Choroid plexus epithelial cell (primary cell): ENCODE measurements around the gene GALNS.

Experiments used
- DNase-seq: peaks from one replicate; pipeline ENCODE4 v3.0.0-alpha.2; 2010; ENCODE audit warnings: low read depth
- H3K4me3 ChIP-seq: 2 replicates; pipeline ENCODE4 v1.5.1; 2011; ENCODE audit warnings: low read depth, mild to moderate bottlenecking, control low read depth, low read length, moderate library complexity
- TF ChIP-seq, protein P1 (sequence below): conservative IDR thresholded peaks from 2 replicates; pipeline ENCODE4 v1.5.1; 2011; ENCODE audit warnings: low read depth, mild to moderate bottlenecking, control low read depth, inconsistent platforms, low read length, moderate library complexity

Gene GALNS

GRCh38 chr16:88872650-88873331 lies 16.0 kb upstream of the GALNS start:
- H3K4me3 ChIP-seq, result no peak overlapping the region
- TF ChIP-seq, protein P1, sequence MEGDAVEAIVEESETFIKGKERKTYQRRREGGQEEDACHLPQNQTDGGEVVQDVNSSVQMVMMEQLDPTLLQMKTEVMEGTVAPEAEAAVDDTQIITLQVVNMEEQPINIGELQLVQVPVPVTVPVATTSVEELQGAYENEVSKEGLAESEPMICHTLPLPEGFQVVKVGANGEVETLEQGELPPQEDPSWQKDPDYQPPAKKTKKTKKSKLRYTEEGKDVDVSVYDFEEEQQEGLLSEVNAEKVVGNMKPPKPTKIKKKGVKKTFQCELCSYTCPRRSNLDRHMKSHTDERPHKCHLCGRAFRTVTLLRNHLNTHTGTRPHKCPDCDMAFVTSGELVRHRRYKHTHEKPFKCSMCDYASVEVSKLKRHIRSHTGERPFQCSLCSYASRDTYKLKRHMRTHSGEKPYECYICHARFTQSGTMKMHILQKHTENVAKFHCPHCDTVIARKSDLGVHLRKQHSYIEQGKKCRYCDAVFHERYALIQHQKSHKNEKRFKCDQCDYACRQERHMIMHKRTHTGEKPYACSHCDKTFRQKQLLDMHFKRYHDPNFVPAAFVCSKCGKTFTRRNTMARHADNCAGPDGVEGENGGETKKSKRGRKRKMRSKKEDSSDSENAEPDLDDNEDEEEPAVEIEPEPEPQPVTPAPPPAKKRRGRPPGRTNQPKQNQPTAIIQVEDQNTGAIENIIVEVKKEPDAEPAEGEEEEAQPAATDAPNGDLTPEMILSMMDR, result no peak

DNA sequence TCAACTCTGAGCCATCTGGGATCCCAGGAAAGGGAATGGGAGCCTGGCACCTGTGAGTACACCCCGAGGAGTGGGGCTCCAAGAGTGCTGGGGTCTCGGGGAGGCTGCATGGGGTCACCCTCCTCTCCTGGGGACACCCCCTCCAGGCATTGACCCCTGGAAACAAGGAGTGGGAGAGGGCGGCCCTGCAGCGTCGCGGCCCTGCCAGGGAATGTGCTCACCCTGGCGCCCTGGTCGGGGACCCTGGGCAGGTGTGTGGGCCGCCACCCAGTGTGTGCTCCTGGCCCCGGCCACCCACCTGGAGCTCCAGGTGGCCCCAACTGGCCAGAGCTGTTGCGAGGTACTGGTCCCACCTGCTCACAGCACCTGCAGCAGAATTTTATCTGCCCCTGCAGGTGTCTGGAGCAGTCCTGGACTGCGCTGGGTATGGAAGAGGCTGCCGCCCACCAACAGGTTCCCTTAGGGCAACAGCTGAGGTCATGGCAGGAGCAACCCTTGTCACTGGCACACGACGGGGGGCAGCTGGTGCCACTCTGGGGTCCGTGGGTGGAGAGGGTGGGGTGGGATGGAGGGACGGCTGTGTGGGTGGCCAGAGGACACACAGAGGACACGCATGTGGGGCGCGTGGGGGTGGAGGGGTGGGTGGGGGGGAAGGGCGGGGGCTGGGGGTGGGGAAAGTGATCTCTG lies 15.1 kb upstream of the GALNS start:
- TF ChIP-seq, protein P1, result no peak
- no peak for DNase-seq
- no peak overlapping the region for H3K4me3 ChIP-seq

More at GRCh38 chr16:88872650-88873331, 16.0 kb upstream of the GALNS start:
- no peak for DNase-seq

- TF ChIP-seq, protein P1, result no peak
Observed at GRCh38 chr16:88871349-88871702, 14.6 kb upstream of the GALNS start.

GRCh38 chr16:88870608-88871348 lies 14.0 kb upstream of the GALNS start:
- H3K4me3 ChIP-seq, result no peak overlapping the region
- DNase-seq, result no peak
- TF ChIP-seq, protein P1, result no peak

More at GRCh38 chr16:88871349-88871702, 14.6 kb upstream of the GALNS start:
- DNase-seq, result no peak
- H3K4me3 ChIP-seq, result no peak overlapping the region

DNA sequence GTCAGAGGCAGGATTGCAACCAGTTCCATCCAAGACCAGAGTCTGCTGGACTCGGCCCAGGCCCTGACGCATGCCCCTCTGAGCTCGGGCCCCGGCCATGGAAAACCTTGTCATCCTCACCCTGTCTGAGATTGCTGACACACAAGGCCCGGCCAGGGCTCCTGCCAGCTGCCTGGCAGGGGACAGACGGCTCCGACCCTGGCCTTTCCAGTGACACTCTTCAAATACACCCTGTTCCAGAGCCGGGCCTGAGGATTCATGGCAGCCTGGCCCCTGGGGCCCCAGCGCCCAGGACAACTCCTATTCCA lies 12.9 kb upstream of the GALNS start:
- TF ChIP-seq, protein P1, result no peak
- no peak overlapping the region for H3K4me3 ChIP-seq
- no peak for DNase-seq

DNA sequence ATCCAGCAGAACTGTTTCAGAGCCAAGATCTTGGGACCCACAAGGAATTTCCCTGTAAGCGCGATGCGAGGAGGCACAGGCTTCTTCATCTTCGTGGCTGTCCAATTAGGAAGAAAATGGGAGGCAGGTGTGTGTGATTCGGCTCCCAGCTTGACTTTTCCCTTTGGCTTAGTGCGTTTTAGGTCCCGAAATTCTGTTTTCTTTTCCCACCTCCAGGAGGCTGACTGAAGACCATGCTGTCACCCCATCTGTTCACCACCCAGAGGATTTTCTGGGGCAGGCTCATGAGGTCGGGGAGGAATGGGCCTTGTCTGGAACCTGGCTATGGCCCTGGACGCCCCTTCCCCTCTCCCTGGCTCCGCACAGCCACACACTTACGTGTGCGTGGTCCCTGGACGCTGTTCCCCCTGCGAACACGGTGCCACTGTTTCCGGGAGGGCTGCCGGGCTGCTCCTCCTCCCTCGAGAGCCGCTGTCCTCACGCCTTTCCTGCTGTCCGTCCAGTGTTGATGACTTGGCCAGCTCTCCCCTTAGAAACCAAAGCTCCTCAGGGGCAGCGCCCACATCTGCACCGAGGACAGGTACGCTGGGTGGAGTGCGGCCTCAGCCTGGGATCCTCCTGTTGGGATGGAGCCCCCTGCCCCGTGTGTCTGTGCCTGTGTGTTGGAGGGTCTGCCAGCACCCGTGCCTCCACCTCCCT lies 12.4 kb upstream of the GALNS start:
- no peak for DNase-seq
- TF ChIP-seq, protein P1, result no peak
- no peak overlapping the region for H3K4me3 ChIP-seq
